Measurements from ENCODE around the gene SH2D2A. TPM values are rescaled to one million over a fixed set of nuclear protein-coding genes. Genes with fewer than 3 reads are reported as not detected.
A peak's percentile ranks its signal among the peaks of the same experiment; 100 is the strongest.

The SH2D2A gene
- total and polyA plus RNA-seq, 9 of the 15 experiments (the other 6 are each of a cell fraction or from before 2014, with no cell fraction given): 0.89 to 33.6 (median 6.9) TPM

DNA sequence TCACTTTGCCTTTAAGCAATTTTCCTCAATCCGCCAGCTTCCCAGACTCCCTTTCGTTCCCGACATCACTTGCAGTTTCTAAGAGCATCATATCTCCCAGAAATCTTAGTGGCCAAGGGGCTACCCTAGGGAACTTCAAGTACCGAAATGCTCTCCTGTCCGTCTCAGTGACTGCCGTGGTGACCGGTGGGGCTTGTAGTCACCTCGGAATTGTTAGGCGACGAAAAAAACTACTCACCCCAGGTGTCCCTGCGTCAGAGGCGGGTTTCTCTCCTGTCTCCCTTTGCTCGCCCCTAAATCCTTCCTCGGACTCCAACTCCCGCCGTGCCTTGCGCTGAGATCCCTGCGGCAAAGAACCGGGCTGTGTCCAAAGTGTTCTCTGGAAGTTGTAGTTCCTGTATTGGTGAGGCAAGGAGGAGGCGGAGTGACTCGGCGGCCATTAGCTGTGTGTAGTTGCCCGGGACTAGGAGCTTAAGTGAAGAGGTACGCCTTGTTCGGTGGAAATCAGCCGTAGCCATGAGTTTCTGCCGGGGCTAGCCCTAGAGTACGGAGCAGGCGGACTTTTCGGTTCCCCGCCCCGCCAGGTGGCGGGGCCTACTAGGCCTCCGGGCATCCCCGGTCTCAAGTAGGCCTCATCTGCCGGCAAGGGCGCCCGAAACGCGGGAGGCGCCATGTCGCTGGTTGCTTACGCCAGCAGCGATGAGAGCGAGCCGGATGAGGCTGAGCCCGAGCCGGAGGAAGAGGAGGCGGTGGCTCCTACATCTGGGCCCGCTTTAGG lies 49.4 kb downstream of the SH2D2A start, which contains the start of gene PRCC (continued):
- TF ChIP-seq ZNF780A (CRISPR knock-in tag; IDR thresholded peaks at IDR 0.05): no peak
- peak; percentile 75 to 100 for TF ChIP-seq AFF1 (IDR thresholded peaks at IDR 0.05; ENCODE audit: low read depth in 1 of 2, partially characterized antibody in 2 of 2)
- TF ChIP-seq SREBF1 (IDR thresholded peaks at IDR 0.05; ENCODE audit: borderline replicate concordance, low read depth, low read length): peak; percentile 81; the same call in 1 of the 2 replicates
- TF ChIP-seq LCOR (CRISPR knock-in tag; IDR thresholded peaks at IDR 0.05): no peak; the same call in 1 of the 2 replicates
- TF ChIP-seq ZNF23 (CRISPR knock-in tag; IDR thresholded peaks at IDR 0.05): no peak
- peak; percentile 98 for TF ChIP-seq CREM (IDR thresholded peaks at IDR 0.05; ENCODE audit: low read depth)
- TF ChIP-seq ZBTB26 (CRISPR knock-in tag; IDR thresholded peaks at IDR 0.05): no peak
- TF ChIP-seq ZNF764 (CRISPR knock-in tag; IDR thresholded peaks at IDR 0.05; ENCODE audit: low read depth): no peak
- TF ChIP-seq KDM1A (IDR thresholded peaks at IDR 0.05): no peak
- no peak for TF ChIP-seq CBFA2T2 (conservative IDR thresholded peaks at IDR 0.05)
- no peak for TF ChIP-seq HNRNPUL1 (IDR thresholded peaks at IDR 0.05; ENCODE audit: low read length)
- peak; percentile 100 for TF ChIP-seq ZFX (CRISPR knock-in tag; IDR thresholded peaks at IDR 0.05)
- peak; percentile 53 for TF ChIP-seq C11orf30 (IDR thresholded peaks at IDR 0.05; ENCODE audit: low read depth)
- no peak for TF ChIP-seq NR0B1 (IDR thresholded peaks at IDR 0.05; ENCODE audit: partially characterized antibody)
- no peak for TF ChIP-seq HNRNPH1 (optimal IDR thresholded peaks at IDR 0.05; ENCODE audit: low read depth, low read length)
- TF ChIP-seq HMG20A (CRISPR knock-in tag; conservative IDR thresholded peaks at IDR 0.05): no peak
- TF ChIP-seq MTA2 (IDR thresholded peaks at IDR 0.05; ENCODE audit: low read depth): no peak
- 0 out of 4 replicates have a peak, but pooled peaks of 1 of the 2 experiments have one; percentile 44 for TF ChIP-seq NONO (IDR thresholded peaks at IDR 0.05; ENCODE audit: low read depth in 2 of 2, low read length in 1 of 2)
- peak; percentile 79 for TF ChIP-seq POLR2A (conservative IDR thresholded peaks at IDR 0.05)
- peak; percentile 79 for TF ChIP-seq RNF2 (IDR thresholded peaks at IDR 0.05)
- peak; percentile 73; the same call in 1 of the 2 replicates for TF ChIP-seq HDAC8 (tag; IDR thresholded peaks at IDR 0.05)
- no peak for TF ChIP-seq ZEB2 (IDR thresholded peaks at IDR 0.05)
- TF ChIP-seq ZNF77 (CRISPR knock-in tag; IDR thresholded peaks at IDR 0.05): no peak

Measured in K562 (cell line).